ENCODE data around the gene NUP133.
"Not testable (repeated sequence)": the region's sequence is repeated elsewhere in the genome, so short reads cannot be mapped to it uniquely, and the experiment has no call there.

The NUP133 gene

DNA sequence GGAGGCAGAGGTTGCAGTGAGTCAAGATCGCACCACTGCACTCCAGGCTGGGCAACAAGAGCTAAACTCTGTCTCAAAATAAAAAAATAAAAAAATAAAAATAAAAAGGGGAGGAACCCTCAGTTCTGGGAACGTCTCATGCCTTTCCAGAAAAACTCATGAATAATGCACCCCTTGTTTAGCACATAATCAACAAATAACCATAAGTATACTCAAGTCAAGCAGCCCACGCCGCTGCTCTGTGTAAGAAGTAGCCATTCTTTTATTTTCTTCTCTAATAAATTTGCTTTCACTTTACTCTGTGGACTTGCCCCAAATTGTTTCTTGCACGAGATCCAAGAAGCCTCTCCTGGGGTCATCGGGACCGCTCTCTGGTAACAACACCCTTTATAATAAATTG, 59.8 kb downstream of the NUP133 start:
- no peak for DNase-seq

GRCh38 chr1:229447809-229448252, 60.3 kb downstream of the NUP133 start:
- no peak for DNase-seq

DNA sequence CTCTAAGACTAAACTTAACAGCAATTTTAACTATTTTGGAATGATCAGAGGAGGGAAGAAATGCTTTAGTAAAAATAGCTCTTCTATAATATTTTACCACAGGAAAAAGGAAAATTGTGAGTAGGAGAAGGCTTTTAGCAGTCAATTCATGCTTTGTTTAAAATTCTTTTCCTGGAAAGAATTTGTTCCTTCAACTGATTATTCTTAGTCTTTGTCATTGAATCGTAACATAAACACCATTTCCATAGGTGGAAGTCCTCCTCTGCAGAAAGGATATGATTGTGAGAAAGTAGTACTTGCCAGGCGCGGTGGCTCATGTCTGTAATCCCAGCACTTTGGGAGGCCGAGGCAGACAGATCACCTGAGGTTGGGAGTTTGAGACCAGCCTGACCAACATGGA, 62.3 kb downstream of the NUP133 start:
- DNase-seq: no peak

DNA sequence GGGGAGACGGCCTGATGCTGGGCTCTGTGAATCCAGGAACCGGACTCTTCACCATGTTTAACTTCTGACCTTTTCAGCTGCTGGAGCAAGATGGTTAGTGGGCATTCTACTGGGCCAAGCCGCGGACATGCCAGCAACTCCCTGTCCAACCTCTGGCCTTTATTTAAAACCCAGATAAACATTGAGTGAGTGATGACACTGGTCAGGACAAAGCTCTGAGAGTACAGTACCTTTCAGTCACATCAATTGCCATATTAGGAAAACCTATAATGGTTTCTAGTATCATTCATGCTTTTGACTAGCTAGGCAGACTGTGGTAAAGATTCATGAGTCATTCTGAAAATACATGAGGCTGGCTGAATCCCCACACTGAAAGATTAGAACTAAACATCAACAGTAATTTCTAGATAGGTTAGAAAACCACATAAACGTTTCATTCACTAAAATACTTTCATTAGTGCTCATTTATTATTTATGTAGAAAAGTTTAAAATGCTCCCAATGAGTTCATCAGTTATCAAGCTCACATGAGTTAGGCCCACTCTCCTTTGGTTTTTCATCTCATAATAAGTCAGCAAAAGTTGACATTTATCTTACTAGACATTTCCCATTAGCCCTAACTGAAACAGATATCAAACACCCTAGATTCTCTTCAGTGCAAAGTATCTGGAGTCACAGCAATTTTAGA, 67.1 kb downstream of the NUP133 start:
- peak; percentile 87 for DNase-seq

DNA sequence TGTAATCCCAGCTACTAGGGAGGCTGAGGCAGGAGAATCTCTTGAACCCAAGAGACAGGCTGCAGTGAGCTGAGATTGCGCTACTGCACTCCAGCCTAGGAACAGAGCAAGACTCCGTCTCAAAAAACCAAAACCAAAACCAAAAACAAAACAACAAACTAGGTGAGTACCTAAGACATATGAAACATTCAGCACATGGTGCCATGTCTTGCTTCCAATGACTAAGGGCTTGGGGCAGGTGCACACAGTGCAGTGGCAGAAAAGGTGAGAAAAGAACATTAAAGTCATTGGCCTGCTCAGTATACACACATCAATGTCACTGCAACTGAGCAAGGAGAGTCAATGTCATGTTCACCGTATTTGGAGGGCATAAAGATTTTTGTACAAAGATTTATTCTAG, 70.1 kb downstream of the NUP133 start:
- no peak for DNase-seq

- no peak for DNase-seq
These were observed 70.7 kb downstream of the NUP133 start for GRCh38 chr1:229437443-229437842.

DNA sequence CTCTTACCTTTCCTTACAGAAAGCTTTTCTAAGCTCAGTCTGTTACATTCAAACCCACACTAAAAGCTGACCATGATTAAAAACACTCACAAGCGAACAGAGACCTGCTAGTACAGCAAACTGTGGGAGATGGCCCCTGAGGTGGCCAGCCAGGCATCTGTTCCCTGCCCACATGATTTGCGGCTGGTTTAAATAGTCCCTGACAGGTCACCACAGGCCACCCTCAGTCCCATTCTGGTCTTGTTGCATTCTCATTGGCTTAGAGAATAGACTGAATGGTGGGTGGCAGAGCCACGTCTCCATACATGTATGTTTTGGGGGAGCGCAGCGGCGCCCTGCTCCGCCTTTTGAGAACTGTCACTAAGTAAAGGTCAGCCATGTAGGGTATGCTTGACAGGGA, 71.9 kb downstream of the NUP133 start:
- no peak for DNase-seq

GRCh38 chr1:229434641-229435051, 73.5 kb downstream of the NUP133 start:
- DNase-seq: no peak

- DNase-seq: no peak
These were observed 74.0 kb downstream of the NUP133 start, which contains the start of gene ACTA1 for GRCh38 chr1:229434005-229434640. Gene ACTA1 (minus strand): TSS chr1:229434094. CDS start chr1:229433115, 979 bp downstream.

- no peak for DNase-seq
These were observed 74.7 kb downstream of the NUP133 start for GRCh38 chr1:229433364-229434004.

- no peak for DNase-seq
These were observed 75.2 kb downstream of the NUP133 start for GRCh38 chr1:229432905-229433304.

- DNase-seq: no peak
These were observed 76.1 kb downstream of the NUP133 start for GRCh38 chr1:229432116-229432461.

GRCh38 chr1:229431284-229432115, 76.6 kb downstream of the NUP133 start:
- no peak for DNase-seq

DNA sequence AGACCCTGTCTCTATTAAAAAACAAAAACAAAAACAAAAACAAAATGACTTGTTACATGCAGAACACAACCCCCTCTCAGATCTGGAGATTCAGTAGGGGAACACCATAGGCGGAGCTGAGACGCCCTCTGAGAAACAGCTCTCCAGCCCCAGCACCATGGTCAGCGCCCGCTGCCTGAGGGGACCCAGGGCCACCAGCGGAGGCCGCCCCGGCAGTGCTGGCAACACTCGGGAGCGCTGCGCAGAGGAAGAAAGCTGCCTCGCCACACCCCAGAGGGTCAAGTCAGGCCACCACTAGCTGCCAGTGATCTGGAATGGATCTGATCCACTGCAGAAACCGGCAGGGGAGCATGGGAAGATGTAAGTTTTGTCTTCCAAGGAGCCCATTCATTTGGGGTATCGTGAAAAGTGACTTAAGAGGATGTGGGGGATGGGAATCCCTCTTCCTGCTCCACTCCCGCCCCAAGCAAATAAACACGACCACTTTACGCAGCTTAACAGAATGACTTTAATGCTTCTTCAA, 77.3 kb downstream of the NUP133 start:
- DNase-seq: peak; percentile 44

DNA sequence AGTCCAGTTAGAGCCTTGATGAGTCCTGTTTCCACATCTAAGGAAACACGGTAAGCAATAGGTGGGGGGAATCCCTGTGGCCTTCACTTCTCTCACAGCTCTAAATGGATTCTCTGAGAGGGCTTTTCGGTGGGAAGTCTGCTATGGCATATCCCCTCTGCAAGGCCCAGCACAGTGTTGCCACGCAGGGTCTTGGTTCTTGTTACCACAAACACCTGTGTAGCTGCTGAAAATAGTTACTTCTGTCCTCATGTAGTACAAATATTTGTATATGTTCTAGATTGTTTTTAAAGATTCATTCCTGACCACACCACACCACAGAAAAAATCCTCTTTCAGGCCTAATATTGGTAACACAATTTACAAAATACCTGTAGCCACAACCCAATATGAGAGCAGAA, 79.9 kb downstream of the NUP133 start:
- DNase-seq: no peak

GRCh38 chr1:229427572-229427971, 80.6 kb downstream of the NUP133 start:
- DNase-seq: no peak

DNA sequence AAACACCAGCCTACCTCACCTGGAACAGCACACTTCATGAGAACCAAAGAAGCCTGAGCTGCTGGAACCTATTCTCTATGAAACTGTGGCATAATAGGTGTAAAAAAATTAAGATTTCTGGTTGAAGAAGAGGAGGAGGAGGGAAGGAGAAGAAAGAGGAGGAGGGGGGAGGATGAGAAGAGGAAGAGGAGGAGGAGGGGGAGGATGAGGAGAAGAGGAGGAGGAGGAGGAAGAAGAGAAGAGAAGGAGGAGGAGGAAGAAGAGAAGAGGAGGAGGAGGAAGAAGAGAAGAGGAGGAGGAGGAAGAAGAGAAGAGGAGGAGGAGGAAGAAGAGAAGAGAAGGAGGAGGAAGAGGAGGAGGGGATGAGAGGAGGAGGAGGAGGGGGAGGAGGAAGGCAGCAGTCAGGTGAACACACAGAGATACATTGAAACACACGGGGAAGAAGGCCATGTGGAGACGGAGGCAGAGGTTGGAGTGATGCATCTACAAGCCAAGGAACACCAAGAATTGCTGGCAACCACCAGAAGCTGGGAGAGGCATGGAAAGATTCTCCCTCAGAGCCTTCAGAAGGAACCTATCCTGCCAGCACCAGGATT, 82.5 kb downstream of the NUP133 start:
- no peak for DNase-seq

GRCh38 chr1:229420765-229421164, 87.4 kb downstream of the NUP133 start:
- no peak for DNase-seq

DNA sequence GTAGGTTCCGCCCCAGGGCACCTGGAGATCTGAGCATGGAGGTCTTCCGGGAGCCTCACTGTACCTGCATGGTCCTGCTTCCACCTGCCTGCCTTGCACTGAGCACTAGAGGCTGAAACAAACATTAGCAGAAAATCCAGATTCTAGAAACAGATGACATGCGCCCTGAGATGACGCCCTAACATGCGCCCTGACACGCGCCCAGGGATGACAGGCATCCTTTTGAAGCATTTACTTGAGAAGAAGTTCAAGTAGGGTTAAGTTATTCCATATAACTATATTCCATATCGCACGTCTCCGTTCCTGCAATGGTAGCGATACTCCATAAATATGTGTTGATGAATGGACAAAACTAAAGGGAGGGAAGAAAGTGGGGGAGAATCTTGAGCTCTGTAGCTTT, 87.9 kb downstream of the NUP133 start:
- no peak for DNase-seq

- not testable (repeated sequence) for DNase-seq
These were observed 89.6 kb downstream of the NUP133 start for GRCh38 chr1:229418586-229418985.

GRCh38 chr1:229412810-229413209, 95.3 kb downstream of the NUP133 start:
- DNase-seq: not testable (repeated sequence)

DNA sequence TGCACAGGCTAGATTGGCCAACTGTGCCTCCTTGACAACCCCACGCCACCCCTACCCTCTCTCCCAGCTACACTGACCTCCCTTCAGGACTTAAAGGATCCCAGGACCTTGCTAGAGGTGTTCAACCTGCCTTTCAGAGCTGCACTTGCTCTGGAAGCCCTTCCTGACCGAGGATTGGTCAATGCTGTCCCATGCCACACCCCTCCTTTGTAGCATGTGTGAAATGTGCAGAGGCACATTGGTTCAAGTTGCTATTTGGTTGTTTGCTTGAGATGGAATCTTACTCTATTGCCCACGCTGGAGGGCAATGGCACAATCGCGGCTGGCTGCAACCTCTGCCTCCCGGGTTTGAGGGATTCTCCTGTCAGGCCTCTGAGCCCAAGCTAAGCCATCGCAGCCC, 96.1 kb downstream of the NUP133 start:
- no peak for DNase-seq
